Anterior cingulate cortex (tissue), 58 donors: ENCODE results near the gene NFAM1.

Experiments used
- DNase-seq, 58 donors: peaks; one replicate each; lab custom pipeline; 2025; lab: John Stamatoyannopoulos, UW

The NFAM1 gene

DNA sequence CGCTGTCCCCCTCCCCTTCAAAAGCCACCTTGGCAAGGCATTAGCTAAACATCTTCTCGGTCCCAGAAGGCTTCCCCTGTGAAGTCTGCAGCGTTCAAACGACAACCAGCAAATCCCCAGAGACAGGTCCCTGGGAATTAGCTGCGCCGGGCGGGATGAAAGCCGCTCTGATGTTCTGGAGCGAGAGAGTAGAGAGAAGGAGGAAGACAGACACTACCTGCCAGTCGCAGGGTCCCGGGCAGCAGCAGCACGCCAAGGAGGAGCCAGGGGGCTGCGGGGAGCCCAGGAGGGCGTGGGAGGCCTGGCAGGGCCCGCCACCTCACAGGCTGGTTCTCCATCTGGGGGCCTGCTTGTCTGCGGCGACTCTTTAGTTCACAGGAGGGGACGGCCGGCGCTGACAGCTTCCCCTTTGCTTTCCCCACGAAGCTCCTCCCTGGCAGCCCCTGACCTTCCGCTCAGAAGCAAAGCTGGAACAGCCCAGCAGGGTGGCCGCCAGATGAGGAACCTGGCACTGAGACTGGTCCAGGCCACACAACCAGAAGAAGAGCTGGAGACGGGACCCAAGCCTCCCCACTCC is at the start of gene NFAM1:
Gene NFAM1 (minus strand): TSS at position 384 of the 577 bp plus-strand sequence. CDS start 46 bp downstream, at position 338.
- DNase-seq = peak in 12 of 58 donors; percentile 4 to 46 (median 24)

DNA sequence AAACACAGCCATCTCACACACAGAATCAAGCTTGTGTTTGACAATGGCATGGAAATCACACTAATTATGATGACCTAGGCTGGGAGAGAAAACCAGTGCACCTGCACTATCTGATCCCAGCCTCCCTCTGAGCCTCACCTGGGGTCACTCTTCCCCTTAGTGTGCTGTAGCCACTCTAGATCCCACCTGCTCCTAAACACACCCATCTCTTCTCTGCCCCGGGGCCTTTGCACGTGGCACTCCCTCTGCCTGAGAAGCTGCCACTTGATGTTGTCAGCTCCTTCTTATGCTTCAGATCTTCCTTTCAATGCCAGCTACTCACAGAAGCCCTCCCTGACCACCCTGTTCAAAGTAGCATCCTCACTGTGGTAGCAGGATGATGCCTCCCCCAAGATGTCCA is 42.9 kb upstream of the NFAM1 start:
- DNase-seq = no peak

DNA sequence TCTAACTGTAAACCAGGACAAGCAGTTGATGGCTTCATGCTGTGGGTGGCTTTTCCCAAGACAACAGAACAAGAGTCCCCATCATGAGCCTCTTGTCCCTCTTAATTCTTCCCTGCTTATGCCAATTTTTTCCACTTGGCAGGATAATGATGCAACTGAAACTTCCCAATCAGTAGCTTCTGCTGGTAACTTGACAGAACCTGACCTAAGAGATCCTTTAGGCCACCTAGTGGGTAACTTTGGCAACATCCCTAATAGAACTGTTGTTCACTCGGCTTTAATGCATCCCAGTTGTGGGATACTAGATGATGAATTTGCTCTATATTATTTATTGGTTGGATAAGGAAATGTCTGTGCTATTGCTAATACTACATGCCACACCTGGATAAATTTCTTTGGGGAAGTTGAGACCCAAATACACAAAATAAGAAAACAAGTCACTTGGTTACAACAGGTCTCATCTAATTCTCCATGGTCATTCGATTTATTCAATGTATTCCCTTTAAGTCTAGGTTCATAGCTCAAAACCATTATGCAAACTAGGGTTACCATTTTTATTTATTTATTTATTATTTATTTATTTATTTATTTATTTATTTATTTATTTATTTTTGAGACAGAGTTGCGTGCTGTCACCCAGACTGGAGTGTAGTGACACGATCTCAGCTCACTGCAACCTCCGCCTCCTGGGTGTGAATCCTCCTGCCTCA is 41.4 kb upstream of the NFAM1 start:
- DNase-seq = peak in 1 of 58 donors; percentile 0

DNA sequence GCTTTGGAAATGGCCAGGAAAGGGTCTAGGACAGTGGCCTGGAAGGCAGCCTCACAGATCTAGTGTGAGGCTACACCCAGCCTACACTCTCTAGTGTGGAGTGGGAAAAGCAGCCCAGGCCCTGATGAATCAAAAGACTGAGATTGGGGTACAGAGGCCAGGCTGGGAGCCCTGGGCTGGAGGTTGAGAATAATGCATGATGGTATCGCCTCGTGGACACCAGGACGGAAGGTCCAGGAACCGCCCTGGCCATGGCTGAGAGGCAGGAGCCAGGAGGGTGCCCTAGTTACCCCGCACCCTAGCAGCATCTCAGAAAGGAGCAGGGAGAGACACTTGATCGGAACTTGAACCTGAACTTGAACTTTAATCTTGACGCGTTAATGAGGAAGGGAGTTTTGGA is 40.5 kb upstream of the NFAM1 start:
- DNase-seq = no peak

GRCh38 chr22:42471441-42471840 is 39.2 kb upstream of the NFAM1 start:
- DNase-seq = no peak

GRCh38 chr22:42470366-42471082 is 38.3 kb upstream of the NFAM1 start:
- DNase-seq = no peak

DNA sequence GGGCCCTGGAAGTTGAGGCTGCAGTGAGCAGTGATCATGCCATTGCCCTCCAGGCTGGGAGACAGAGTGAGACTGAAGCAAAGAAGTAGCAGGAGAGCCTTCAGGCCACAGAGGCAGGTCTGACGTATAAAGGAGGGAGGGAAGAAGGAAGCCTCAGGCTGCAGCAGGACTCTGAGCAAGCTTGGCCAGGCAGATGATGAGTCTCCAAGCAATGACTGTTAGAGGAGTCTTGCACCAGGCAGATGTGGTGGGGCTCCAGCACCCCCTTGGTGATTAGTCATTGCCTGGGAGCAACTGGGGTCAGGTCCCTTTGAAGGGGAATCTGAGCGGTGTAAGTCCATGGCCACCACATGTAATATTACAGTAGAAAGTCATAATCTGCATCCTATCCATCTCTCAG is 36.6 kb upstream of the NFAM1 start:
- DNase-seq = no peak

GRCh38 chr22:42462016-42462415 is 29.8 kb upstream of the NFAM1 start:
- DNase-seq = no peak

DNA sequence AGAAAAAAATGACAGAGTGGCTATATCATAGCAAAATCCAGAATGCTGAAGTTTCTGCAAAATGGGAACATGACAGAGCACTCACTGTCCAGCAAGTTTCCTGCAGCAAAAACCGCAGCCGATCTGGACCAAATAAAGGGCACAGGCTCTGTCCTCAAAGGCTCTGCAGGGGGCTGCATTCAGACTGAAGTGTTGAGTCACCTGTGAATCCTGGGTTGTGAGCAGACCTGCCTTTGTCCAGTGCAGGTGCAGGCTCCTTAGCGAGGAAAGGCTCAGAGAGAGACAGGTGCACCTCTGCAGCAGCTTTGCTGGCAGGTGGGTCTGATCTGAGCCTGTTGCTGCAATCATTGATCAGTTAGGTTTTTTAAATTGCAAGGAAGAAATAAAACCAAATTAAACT is 29.3 kb upstream of the NFAM1 start:
- DNase-seq = no peak

DNA sequence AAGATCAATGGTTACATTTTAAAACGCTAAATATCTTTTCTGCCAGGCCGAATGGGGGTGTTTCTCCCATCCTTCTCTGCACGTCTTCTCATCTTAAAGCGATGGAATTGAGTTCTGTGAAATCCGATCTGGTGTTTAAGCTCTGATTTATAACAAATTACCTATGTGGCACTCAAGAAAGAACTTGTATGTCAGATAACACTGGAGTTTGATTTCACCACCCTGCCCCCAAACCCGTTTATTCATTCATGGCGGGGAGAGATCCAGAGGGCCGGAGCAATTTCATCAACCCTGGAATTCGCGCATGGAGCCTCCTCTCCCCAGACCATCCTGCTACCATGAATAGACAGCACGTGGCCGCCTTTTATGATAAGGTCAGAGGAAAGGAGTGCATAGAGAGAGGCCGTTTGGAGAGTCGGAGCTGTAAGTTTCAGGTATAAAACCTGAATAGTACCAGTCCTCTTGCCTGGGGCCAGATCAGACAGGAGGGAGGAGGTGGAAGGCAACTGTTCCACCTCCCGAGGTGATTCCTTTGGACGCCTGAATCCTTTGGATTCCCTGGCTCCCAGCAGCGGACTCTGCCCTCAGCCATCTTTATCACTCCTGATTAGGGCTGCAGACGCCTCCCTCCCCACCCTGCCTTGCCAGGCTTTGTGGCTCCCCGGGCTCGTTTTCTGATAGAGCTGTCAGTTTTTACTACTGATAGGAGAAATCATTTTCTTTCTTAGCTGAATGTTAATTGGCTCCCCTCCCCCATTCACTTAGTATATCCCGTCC is 27.3 kb upstream of the NFAM1 start:
- DNase-seq = no peak

GRCh38 chr22:42452916-42453315 is 20.7 kb upstream of the NFAM1 start:
- no peak for DNase-seq

- no peak for DNase-seq
These were observed 20.3 kb upstream of the NFAM1 start for GRCh38 chr22:42452456-42452855.

DNA sequence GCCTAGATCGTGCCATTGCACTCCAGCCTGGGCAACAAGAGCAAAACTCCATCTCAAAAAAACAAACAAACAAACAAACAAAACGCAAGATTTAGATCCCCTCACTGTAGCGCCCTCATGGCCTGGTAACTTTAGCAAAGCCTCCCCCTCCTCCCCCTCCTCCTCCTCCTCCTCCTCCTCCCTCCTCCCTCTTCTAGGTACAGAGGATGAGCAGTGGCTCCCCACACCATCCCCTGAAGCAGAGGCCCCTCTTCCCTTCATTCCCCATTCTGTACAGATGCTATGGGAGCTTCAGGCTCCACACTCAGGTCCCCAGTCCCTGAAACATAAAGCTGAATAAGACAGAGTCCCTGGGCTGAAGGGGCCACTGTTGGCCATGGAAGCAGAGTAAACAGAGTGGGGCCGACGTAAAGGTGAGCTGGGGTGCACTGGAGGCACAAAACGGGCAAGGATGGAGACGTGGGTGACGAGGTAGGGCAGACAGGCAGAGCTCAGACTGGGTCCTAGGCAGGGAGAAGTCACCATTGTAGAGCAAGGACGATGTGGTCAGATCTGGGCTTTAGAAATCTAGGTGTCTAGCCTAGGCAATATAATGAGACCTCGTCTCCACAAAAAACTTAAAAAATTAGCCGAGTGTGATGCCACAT is 19.4 kb upstream of the NFAM1 start:
- DNase-seq = no peak

DNA sequence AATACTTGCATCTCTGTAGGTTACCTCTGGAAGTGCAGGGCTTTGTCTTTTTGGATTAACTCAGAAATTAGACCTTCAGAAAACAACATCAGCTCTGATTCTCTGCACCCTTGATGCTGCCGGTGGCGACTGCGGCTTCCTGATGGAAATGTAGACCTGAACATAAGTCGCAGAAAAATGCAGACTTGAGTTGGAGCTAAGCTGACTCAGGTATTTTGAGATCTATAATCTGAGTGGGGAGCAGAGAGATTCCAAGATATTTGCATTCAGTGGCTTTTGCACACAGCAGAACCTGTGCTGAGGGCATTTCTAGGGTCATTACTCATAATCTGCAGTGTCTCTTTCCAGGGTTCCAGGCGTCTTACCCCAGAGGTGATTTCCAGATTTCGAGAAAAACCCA is 18.7 kb upstream of the NFAM1 start:
- no peak for DNase-seq

DNA sequence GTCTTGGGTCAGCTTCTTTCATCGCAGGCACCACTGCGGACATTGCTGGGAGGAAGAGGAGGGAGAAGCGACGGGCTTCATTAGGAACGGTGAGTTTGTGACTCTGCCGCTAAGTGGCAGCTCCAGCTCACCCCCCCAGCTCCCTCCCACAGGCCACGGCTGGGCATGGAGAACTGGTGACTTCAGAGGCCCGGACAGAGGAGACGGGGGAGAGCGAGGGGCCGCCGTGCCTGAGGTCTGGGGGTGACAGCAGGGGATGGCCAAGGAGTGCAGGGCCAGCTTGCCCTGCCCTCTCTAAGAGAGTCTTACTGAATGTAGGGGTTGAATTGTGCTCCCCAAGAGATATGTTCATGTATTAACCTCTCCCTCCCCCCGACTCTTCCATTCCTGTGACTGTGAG is 13.9 kb upstream of the NFAM1 start:
- DNase-seq = no peak

DNA sequence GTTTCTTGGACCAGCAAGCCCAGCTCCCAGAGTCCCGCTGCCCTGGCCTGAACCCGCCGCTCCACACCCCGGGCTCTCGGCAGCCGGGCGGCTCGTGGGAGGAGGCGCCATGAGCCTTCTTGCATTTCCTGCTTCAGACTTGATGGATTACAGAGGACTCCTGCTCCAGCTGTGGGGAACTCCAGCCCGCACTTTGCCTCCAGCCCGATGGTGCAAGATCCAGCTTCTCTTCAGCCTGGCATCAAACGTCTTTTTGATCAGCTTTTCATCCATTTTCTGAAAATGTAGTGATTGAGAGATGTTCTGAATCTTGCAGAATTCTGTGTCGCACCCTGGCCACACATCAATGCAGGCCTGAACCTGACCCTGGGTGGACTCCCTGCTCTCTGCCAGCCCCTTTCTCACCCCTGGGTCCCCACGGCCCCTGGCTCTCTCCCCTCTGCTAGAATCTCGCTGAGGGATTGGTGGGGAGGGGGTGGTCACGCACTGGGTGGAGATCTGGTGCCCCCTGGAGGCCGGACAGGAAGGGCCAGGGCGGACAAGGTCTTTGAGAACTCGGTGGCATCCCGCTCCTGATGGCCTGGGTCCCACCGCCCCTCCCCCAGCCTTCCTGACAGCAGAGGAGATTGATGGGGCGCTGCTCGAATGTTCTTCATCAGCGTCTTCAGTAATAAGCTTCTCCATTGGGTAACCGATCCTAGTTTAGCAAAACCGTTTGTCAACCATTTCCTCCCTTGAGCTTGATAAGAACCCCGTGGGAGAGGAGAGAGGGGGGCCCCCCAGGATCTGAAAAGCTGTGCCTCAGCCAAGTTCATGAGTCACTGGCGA is 12.1 kb upstream of the NFAM1 start:
- DNase-seq = peak in 56 of 58 donors; percentile 40 to 91 (median 72)

GRCh38 chr22:42443240-42444076 is 11.3 kb upstream of the NFAM1 start:
- DNase-seq = peak in 2 of 58 donors; percentile 19 to 50

DNA sequence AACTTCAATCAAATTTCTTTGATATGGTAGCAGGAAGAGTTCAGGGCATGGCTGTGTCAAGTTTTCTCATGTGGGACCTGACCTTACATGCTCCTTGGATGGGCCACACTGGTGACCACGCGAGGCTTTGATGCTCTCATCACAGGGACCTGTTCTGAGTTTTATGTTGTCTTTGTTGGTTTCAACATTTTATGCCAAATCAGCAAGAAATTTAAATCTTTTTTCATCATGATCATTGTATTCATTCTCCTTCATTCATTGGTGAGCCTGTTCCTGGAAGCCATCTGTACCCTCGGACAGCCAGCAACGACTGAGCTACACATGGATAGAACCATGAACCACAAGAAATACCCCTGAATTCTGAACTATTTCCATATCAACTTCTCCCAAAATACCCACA is 10.5 kb upstream of the NFAM1 start:
- no peak for DNase-seq

- DNase-seq = no peak
These were observed 8.5 kb upstream of the NFAM1 start for GRCh38 chr22:42440728-42441127.
